GM23338 (cell line): ENCODE results near the gene SCO2. TPM values are rescaled to one million over a fixed set of nuclear protein-coding genes. Genes with fewer than 3 reads are reported as not detected.

Experiments used
- ATAC-seq: fragments of 200-7000 bp; cut with Tn5 transposase; 3 replicates; pipeline ENCODE4 v1.9.1; 2020
- DNase-seq: peaks from one replicate; pipeline ENCODE4 v3.0.0-alpha.2; 2015; ENCODE audit warnings: low spot score
- H2AFZ ChIP-seq: fragments of 200-600 bp; sonication (generic); 2 replicates; pipeline ENCODE4 v1.8.0; 2016; ENCODE audit warnings: antibody characterized with exemption, mild to moderate bottlenecking, moderate library complexity
- H3F3A ChIP-seq: fragments of 200-600 bp; sonication (generic); replicated peaks from 2 replicates; pipeline ENCODE4 v1.8.0; 2017; ENCODE audit warnings: antibody characterized with exemption, mixed run types, low read depth
- H3K27ac ChIP-seq: fragments of 200-600 bp; sonication (generic); 2 replicates; pipeline ENCODE4 v1.6.1; 2016; ENCODE audit warnings: low read depth
- H3K27me3 ChIP-seq: fragments of 200-600 bp; sonication (generic); 2 replicates; pipeline ENCODE4 v1.8.0; 2016; ENCODE audit warnings: mild to moderate bottlenecking, mixed run types, moderate library complexity; ENCODE audit not compliant: insufficient read depth
- H3K36me3 ChIP-seq: fragments of 200-600 bp; sonication (generic); 2 replicates; pipeline ENCODE4 v1.8.0; 2016; ENCODE audit warnings: mild to moderate bottlenecking; ENCODE audit not compliant: insufficient read depth
- H3K4me1 ChIP-seq: fragments of 200-600 bp; sonication (generic); 2 replicates; pipeline ENCODE4 v1.8.0; 2016; ENCODE audit warnings: mild to moderate bottlenecking, moderate library complexity; ENCODE audit not compliant: insufficient read depth
- H3K4me2 ChIP-seq: fragments of 200-600 bp; sonication (generic); 2 replicates; pipeline ENCODE4 v1.7.1; 2017; ENCODE audit warnings: mixed run types
- H3K4me3 ChIP-seq: fragments of 200-600 bp; sonication (generic); 2 replicates; pipeline ENCODE4 v1.6.1; 2016; ENCODE audit warnings: mixed run types
- H3K79me2 ChIP-seq: fragments of 200-600 bp; sonication (generic); replicated peaks from 2 replicates; pipeline ENCODE4 v1.8.0; 2017; ENCODE audit warnings: mild to moderate bottlenecking; ENCODE audit not compliant: insufficient read depth
- H3K9me2 ChIP-seq: fragments of 200-600 bp; sonication (generic); 2 replicates; pipeline ENCODE4 v1.8.0; 2017; ENCODE audit not compliant: insufficient read depth
- H4K20me1 ChIP-seq: fragments of 200-600 bp; sonication (generic); replicated peaks from 2 replicates; pipeline ENCODE4 v1.8.0; 2017; ENCODE audit warnings: mild to moderate bottlenecking; ENCODE audit not compliant: insufficient read depth
- H3K27ac Mint-ChIP-seq: 2 replicates; pipeline ENCODE4 v1.8.0; 2020; ENCODE audit warnings: inconsistent platforms, mild to moderate bottlenecking, moderate library complexity, mixed read lengths
- H3K27me3 Mint-ChIP-seq: 3 replicates; pipeline ENCODE4 v1.8.0; 2022; ENCODE audit warnings: low read depth, mild to moderate bottlenecking, moderate library complexity, mixed read lengths, inconsistent platforms; ENCODE audit not compliant: insufficient read depth, poor library complexity
- H3K36me3 Mint-ChIP-seq: 3 replicates; pipeline ENCODE4 v1.8.0; 2021; ENCODE audit warnings: low read depth, mild to moderate bottlenecking, inconsistent platforms, moderate library complexity, mixed read lengths
- H3K4me1 Mint-ChIP-seq: 3 replicates; pipeline ENCODE4 v1.8.0; 2020; ENCODE audit warnings: mild to moderate bottlenecking, inconsistent platforms, mixed read lengths
- H3K4me3 Mint-ChIP-seq: 3 replicates; pipeline ENCODE4 v1.8.0; 2021; ENCODE audit warnings: moderate library complexity, mild to moderate bottlenecking, inconsistent platforms, mixed read lengths
- H3K9me3 Mint-ChIP-seq: 3 replicates; pipeline ENCODE4 v1.8.0; 2020; ENCODE audit warnings: moderate library complexity, mild to moderate bottlenecking, inconsistent platforms, mixed read lengths
- EZH2phosphoT487 ChIP-seq: fragments of 200-600 bp; sonication (generic); IDR thresholded peaks from one replicate; pipeline ENCODE4 v1.8.1; 2018; ENCODE audit warnings: antibody characterized with exemption; ENCODE audit not compliant: unreplicated experiment
- ZNF114 ChIP-seq: fragments of 250-450 bp; sonication (Bioruptor Pico); IDR thresholded peaks from 2 replicates; pipeline ENCODE4 v1.5.0; 2020; ENCODE audit warnings: mild to moderate bottlenecking, moderate library complexity
- ZNF331 ChIP-seq: fragments of 250-450 bp; sonication (Bioruptor Pico); IDR thresholded peaks from 2 replicates; pipeline ENCODE4 v1.5.0; 2020; ENCODE audit warnings: low read depth, mild to moderate bottlenecking, moderate library complexity
- polyA plus RNA-seq: library from polyadenylated mRNA; unstranded; fragments of >200 nt; fragmentation: Nextera tagmentation; extraction: Ambion mirVana; gene quantifications from 2 replicates; pipeline ENCODE4 v1.2.1, GENCODE V29; 2016
- total RNA-seq: library from RNA; depleted of rRNA; stranded (reverse); fragments of >200 nt; shearing (Covaris generic); gene quantifications from 2 replicates; pipeline ENCODE4 v1.2.3, GENCODE V29; 2014
- TF ChIP-seq, protein P1 (sequence below): IDR thresholded peaks from one replicate; pipeline ENCODE4 v1.6.1; 2018; ENCODE audit warnings: antibody characterized with exemption; ENCODE audit not compliant: unreplicated experiment
- TF ChIP-seq, protein P2 (sequence below): IDR thresholded peaks from 2 replicates; pipeline ENCODE4 v1.6.1; 2016; ENCODE audit warnings: antibody characterized with exemption
- TF ChIP-seq, protein P3 (sequence below), 2 experiments: fragments of 200-600 bp in 1 of 2; sonication (generic) in 1 of 2; conservative IDR thresholded peaks; 2 replicates each; pipeline versions ENCODE4 v1.5.1 to v1.6.1; 2016 to 2017; ENCODE audit warnings: antibody characterized with exemption in 2 of 2, low read depth in 2 of 2, mild to moderate bottlenecking in 2 of 2, moderate library complexity in 1 of 2

SCO2 gene
- total and polyA plus RNA-seq, 2 experiments from 2014 or later: 2.6 to 4.9 TPM

DNA sequence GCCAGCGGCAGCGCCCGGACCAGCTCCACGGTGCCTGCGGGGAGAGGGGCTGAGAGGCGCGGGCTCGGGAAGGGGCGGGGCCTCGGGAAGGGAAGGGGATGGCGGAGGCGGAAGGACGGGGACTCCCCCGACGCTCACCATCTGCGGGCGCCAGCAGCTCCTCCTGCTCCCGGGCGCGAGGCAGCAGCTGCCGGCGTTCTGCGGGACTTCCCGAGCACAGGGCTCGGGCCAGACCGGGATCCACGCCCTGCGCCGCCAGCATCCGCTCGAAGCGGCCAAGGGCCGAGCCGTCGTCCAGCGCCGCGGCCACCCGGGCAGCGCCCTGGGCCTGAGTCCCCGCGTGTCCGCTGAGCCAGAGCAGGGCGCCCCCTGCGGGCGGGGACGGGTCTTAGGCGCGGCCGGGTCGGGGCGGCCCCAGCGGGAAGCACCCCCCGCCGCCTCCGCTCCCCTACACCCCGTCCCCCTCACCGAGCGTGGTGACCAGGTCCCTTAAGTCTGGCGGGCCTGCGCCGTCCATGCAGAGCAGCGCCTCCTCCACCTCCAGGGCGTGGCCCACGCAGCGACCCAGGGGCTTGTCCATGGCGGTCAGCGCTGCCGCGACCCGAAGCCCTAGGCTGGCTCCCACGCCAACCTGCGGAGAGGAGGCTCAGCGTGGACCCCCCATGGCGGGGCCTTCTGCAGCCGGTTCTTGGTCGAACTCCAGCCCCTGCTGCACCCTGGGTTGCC, 873 bp upstream of the SCO2 start:
- H3F3A ChIP-seq: peaks cover 4% of the 10 kb centered on the region
- peaks cover 49% of the 10 kb centered on the region for H3K27me3 Mint-ChIP-seq
- H4K20me1 ChIP-seq: no peaks in the 10 kb centered on the region; the same call in 1 of the 2 replicates
- no peak overlapping the region for H3K27ac Mint-ChIP-seq
- H3K4me1 Mint-ChIP-seq: peaks cover 11% of the 10 kb centered on the region
- H3K27me3 ChIP-seq: peaks cover 47% of the 10 kb centered on the region
- DNase-seq: peak; percentile 75
- ATAC-seq: peak; percentile 25
- peaks cover 9% of the 10 kb centered on the region for H3K36me3 Mint-ChIP-seq
- H3K4me2 ChIP-seq: peak overlapping the region; percentile 94
- TF ChIP-seq, protein P1, sequence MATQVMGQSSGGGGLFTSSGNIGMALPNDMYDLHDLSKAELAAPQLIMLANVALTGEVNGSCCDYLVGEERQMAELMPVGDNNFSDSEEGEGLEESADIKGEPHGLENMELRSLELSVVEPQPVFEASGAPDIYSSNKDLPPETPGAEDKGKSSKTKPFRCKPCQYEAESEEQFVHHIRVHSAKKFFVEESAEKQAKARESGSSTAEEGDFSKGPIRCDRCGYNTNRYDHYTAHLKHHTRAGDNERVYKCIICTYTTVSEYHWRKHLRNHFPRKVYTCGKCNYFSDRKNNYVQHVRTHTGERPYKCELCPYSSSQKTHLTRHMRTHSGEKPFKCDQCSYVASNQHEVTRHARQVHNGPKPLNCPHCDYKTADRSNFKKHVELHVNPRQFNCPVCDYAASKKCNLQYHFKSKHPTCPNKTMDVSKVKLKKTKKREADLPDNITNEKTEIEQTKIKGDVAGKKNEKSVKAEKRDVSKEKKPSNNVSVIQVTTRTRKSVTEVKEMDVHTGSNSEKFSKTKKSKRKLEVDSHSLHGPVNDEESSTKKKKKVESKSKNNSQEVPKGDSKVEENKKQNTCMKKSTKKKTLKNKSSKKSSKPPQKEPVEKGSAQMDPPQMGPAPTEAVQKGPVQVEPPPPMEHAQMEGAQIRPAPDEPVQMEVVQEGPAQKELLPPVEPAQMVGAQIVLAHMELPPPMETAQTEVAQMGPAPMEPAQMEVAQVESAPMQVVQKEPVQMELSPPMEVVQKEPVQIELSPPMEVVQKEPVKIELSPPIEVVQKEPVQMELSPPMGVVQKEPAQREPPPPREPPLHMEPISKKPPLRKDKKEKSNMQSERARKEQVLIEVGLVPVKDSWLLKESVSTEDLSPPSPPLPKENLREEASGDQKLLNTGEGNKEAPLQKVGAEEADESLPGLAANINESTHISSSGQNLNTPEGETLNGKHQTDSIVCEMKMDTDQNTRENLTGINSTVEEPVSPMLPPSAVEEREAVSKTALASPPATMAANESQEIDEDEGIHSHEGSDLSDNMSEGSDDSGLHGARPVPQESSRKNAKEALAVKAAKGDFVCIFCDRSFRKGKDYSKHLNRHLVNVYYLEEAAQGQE: no peak
- TF ChIP-seq ZNF114: no peak
- TF ChIP-seq, protein P2, sequence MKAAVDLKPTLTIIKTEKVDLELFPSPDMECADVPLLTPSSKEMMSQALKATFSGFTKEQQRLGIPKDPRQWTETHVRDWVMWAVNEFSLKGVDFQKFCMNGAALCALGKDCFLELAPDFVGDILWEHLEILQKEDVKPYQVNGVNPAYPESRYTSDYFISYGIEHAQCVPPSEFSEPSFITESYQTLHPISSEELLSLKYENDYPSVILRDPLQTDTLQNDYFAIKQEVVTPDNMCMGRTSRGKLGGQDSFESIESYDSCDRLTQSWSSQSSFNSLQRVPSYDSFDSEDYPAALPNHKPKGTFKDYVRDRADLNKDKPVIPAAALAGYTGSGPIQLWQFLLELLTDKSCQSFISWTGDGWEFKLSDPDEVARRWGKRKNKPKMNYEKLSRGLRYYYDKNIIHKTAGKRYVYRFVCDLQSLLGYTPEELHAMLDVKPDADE: peak; percentile 2; the same call in 1 of the 2 replicates
- no peak for TF ChIP-seq EZH2phosphoT487
- TF ChIP-seq, protein P3, sequence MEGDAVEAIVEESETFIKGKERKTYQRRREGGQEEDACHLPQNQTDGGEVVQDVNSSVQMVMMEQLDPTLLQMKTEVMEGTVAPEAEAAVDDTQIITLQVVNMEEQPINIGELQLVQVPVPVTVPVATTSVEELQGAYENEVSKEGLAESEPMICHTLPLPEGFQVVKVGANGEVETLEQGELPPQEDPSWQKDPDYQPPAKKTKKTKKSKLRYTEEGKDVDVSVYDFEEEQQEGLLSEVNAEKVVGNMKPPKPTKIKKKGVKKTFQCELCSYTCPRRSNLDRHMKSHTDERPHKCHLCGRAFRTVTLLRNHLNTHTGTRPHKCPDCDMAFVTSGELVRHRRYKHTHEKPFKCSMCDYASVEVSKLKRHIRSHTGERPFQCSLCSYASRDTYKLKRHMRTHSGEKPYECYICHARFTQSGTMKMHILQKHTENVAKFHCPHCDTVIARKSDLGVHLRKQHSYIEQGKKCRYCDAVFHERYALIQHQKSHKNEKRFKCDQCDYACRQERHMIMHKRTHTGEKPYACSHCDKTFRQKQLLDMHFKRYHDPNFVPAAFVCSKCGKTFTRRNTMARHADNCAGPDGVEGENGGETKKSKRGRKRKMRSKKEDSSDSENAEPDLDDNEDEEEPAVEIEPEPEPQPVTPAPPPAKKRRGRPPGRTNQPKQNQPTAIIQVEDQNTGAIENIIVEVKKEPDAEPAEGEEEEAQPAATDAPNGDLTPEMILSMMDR (conservative IDR thresholded peaks at IDR 0.05; ENCODE audit: low read depth in 2 of 2): peak; percentile 26 to 46
- peak overlapping the region; percentile 84 for H3K4me3 ChIP-seq
- no peak overlapping the region for H2AFZ ChIP-seq
- H3K27ac ChIP-seq: no peak overlapping the region
- H3K9me3 Mint-ChIP-seq: peaks cover 4% of the 10 kb centered on the region; the same call in 2 of the 3 replicates
- H3K79me2 ChIP-seq: no peaks in the 10 kb centered on the region
- no peaks in the 10 kb centered on the region for H3K9me2 ChIP-seq
- peak overlapping the region; percentile 68 for H3K4me3 Mint-ChIP-seq
- H3K36me3 ChIP-seq: no peaks in the 10 kb centered on the region
- peaks cover 3% of the 10 kb centered on the region; the same call in 1 of the 2 replicates for H3K4me1 ChIP-seq

DNA sequence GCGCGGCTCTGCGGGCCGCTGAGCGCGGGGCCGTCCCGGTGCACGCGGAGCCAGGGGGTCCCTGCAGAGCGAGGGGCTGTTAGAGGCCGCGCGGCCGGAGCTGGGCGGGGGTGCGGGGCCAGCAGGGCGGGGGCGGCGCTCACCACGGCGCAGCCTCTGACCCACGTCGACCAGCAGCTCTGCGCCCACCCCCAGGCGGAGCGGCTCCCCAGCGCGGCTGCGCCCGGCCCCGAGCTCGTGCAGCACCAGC, 385 bp upstream of the SCO2 start:
- Histone ChIP-seq H3F3A (peaks cover 4% of the 10 kb centered on the region), H3K4me1 (no peaks in the 10 kb centered on the region; the same call in 1 of the 2 replicates), H4K20me1 (no peaks in the 10 kb centered on the region; the same call in 1 of the 2 replicates), H3K4me2 (peak overlapping the region; percentile 94), H3K9me2 (no peaks in the 10 kb centered on the region), H3K4me3 (peak overlapping the region; percentile 84), H3K27me3 (peaks cover 42% of the 10 kb centered on the region), H3K79me2 (no peaks in the 10 kb centered on the region), H3K36me3 (no peaks in the 10 kb centered on the region), H2AFZ (no peak overlapping the region), H3K27ac (no peak overlapping the region)
- peaks cover 44% of the 10 kb centered on the region for H3K27me3 Mint-ChIP-seq
- H3K27ac Mint-ChIP-seq: no peak overlapping the region
- DNase-seq (no peak), ATAC-seq (peak; percentile 25)
- H3K4me1 Mint-ChIP-seq: peaks cover 11% of the 10 kb centered on the region
- TF ChIP-seq, protein P2: 0 out of 2 replicates have a peak, but pooled peaks have one; percentile 11
- no peak for TF ChIP-seq ZNF331 (CRISPR knock-in tag)
- H3K36me3 Mint-ChIP-seq: peaks cover 9% of the 10 kb centered on the region
- peaks cover 4% of the 10 kb centered on the region; the same call in 2 of the 3 replicates for H3K9me3 Mint-ChIP-seq
- peak overlapping the region; percentile 89 for H3K4me3 Mint-ChIP-seq
